Central memory CD8-positive, alpha-beta T cell (primary cell): ENCODE measurements around the gene RIN1.

Experiments used
- ATAC-seq: fragments of 150-1000 bp; cut with Tn5 transposase; replicated peaks from 2 replicates; pipeline ENCODE4 v1.10.0; 2022; ENCODE audit warnings: mild to moderate bottlenecking, moderate FRiP score, moderate number of reproducible peaks; ENCODE audit not compliant: poor library complexity, severe bottlenecking; ENCODE audit errors: extremely low read depth
- DNase-seq, 2 donors: peaks; one replicate each; pipeline ENCODE4 v3.0.0; 2021; ENCODE audit warnings: low spot score in 2 of 2
- H3K27ac Mint-ChIP-seq: one replicate; pipeline ENCODE4 v1.8.0; 2022; ENCODE audit warnings: low read depth, mild to moderate bottlenecking, moderate library complexity, mixed read lengths
- H3K27me3 Mint-ChIP-seq: one replicate; pipeline ENCODE4 v1.8.0; 2022; ENCODE audit warnings: mixed read lengths
- H3K36me3 Mint-ChIP-seq: one replicate; pipeline ENCODE4 v1.8.0; 2022; ENCODE audit warnings: mild to moderate bottlenecking, moderate library complexity, mixed read lengths; ENCODE audit not compliant: insufficient read depth
- H3K4me1 Mint-ChIP-seq: one replicate; pipeline ENCODE4 v1.8.0; 2022; ENCODE audit warnings: mixed read lengths
- H3K4me3 Mint-ChIP-seq: one replicate; pipeline ENCODE4 v1.8.0; 2022; ENCODE audit warnings: mild to moderate bottlenecking, moderate library complexity, mixed read lengths
- H3K9me3 Mint-ChIP-seq: one replicate; pipeline ENCODE4 v1.8.0; 2022; ENCODE audit warnings: mixed read lengths

RIN1 gene

GRCh38 chr11:66346476-66347424 is 10.5 kb upstream of the RIN1 start:
- DNase-seq, result no peak
- Mint-ChIP-seq H3K27me3 (no peaks in the 10 kb centered on the region), H3K36me3 (peaks cover 33% of the 10 kb centered on the region)

GRCh38 chr11:66345316-66345649 is 9.0 kb upstream of the RIN1 start:
- DNase-seq, result no peak
- H3K36me3 Mint-ChIP-seq, result peaks cover 38% of the 10 kb centered on the region
- H3K27ac Mint-ChIP-seq, result peak overlapping the region; percentile 97
- no peaks in the 10 kb centered on the region for H3K27me3 Mint-ChIP-seq
- peak; percentile 11 for ATAC-seq
- peaks cover 42% of the 10 kb centered on the region for H3K4me1 Mint-ChIP-seq
- H3K9me3 Mint-ChIP-seq, result no peaks in the 10 kb centered on the region
- H3K4me3 Mint-ChIP-seq, result peak overlapping the region; percentile 96

More at GRCh38 chr11:66346476-66347424, 10.5 kb upstream of the RIN1 start:
- Mint-ChIP-seq H3K4me3 (peak overlapping the region; percentile 96), H3K27ac (no peak overlapping the region), H3K4me1 (peaks cover 38% of the 10 kb centered on the region), H3K9me3 (no peaks in the 10 kb centered on the region)
- ATAC-seq, result no peak

GRCh38 chr11:66344550-66345315 is 8.5 kb upstream of the RIN1 start, which contains the start of gene BRMS1:
TSS of gene BRMS1 (minus strand) at chr11:66345104. CDS start at chr11:66342234, 2,870 bp downstream.
- DNase-seq, result peak; percentile 85 to 92
- H3K27me3 Mint-ChIP-seq, result no peaks in the 10 kb centered on the region
- peak; percentile 85 for ATAC-seq
- H3K4me1 Mint-ChIP-seq, result peaks cover 42% of the 10 kb centered on the region
- peaks cover 41% of the 10 kb centered on the region for H3K36me3 Mint-ChIP-seq
- no peaks in the 10 kb centered on the region for H3K9me3 Mint-ChIP-seq
- H3K4me3 Mint-ChIP-seq, result peak within 1 kb of the TSS; percentile 96
- H3K27ac Mint-ChIP-seq, result peak within 1 kb of the TSS; percentile 97

- DNase-seq (no peak), ATAC-seq (no peak)
- Mint-ChIP-seq H3K27me3 (no peaks in the 10 kb centered on the region), H3K4me3 (peak overlapping the region; percentile 96), H3K4me1 (peaks cover 40% of the 10 kb centered on the region), H3K9me3 (no peaks in the 10 kb centered on the region), H3K27ac (no peak overlapping the region), H3K36me3 (peaks cover 39% of the 10 kb centered on the region)
Measured at GRCh38 chr11:66343176-66343575, 6.9 kb upstream of the RIN1 start.

- DNase-seq, result no peak
- Mint-ChIP-seq H3K27ac (no peak overlapping the region), H3K9me3 (no peaks in the 10 kb centered on the region), H3K4me3 (peak overlapping the region; percentile 12), H3K4me1 (peaks cover 45% of the 10 kb centered on the region), H3K27me3 (no peaks in the 10 kb centered on the region), H3K36me3 (peaks cover 32% of the 10 kb centered on the region)
- ATAC-seq, result no peak
Measured at GRCh38 chr11:66341502-66342126, 5.4 kb upstream of the RIN1 start.

- Mint-ChIP-seq H3K9me3 (no peaks in the 10 kb centered on the region), H3K27me3 (no peaks in the 10 kb centered on the region), H3K4me3 (no peak overlapping the region), H3K27ac (no peak overlapping the region), H3K4me1 (peaks cover 52% of the 10 kb centered on the region), H3K36me3 (peaks cover 33% of the 10 kb centered on the region)
- DNase-seq, result no peak
- no peak for ATAC-seq
Measured at GRCh38 chr11:66340596-66341501, 4.6 kb upstream of the RIN1 start.

GRCh38 chr11:66339686-66340483 is 3.7 kb upstream of the RIN1 start:
- H3K27me3 Mint-ChIP-seq, result no peaks in the 10 kb centered on the region
- H3K36me3 Mint-ChIP-seq, result peaks cover 31% of the 10 kb centered on the region
- ATAC-seq (no peak), DNase-seq (no peak)
- no peaks in the 10 kb centered on the region for H3K9me3 Mint-ChIP-seq
- peaks cover 45% of the 10 kb centered on the region for H3K4me1 Mint-ChIP-seq
- no peak overlapping the region for H3K27ac Mint-ChIP-seq
- H3K4me3 Mint-ChIP-seq, result no peak overlapping the region

GRCh38 chr11:66339162-66339675 is 3.0 kb upstream of the RIN1 start:
- Mint-ChIP-seq H3K4me3 (no peak overlapping the region), H3K27me3 (no peaks in the 10 kb centered on the region), H3K36me3 (peaks cover 25% of the 10 kb centered on the region), H3K27ac (peak overlapping the region; percentile 41), H3K4me1 (peaks cover 38% of the 10 kb centered on the region), H3K9me3 (no peaks in the 10 kb centered on the region)
- no peak for DNase-seq
- ATAC-seq, result no peak

- Mint-ChIP-seq H3K36me3 (peaks cover 25% of the 10 kb centered on the region), H3K4me1 (peaks cover 35% of the 10 kb centered on the region), H3K9me3 (no peaks in the 10 kb centered on the region), H3K27ac (peak overlapping the region; percentile 41), H3K27me3 (no peaks in the 10 kb centered on the region), H3K4me3 (no peak overlapping the region)
- ATAC-seq (no peak), DNase-seq (no peak)
Measured at GRCh38 chr11:66338276-66339161, 2.3 kb upstream of the RIN1 start.

GRCh38 chr11:66337103-66337899 is 1.1 kb upstream of the RIN1 start:
- Mint-ChIP-seq H3K4me1 (peaks cover 24% of the 10 kb centered on the region), H3K36me3 (peaks cover 24% of the 10 kb centered on the region), H3K9me3 (no peaks in the 10 kb centered on the region), H3K27me3 (no peaks in the 10 kb centered on the region), H3K27ac (peak overlapping the region; percentile 80), H3K4me3 (peak overlapping the region; percentile 69)
- DNase-seq, result no peak
- ATAC-seq, result no peak
